WTC11 (cell line): ENCODE results near the gene PEAK1. TPM values are rescaled to one million over a fixed set of nuclear protein-coding genes. Genes with fewer than 3 reads are reported as not detected.

Source experiments
- ATAC-seq: fragments of 200-7000 bp; cut with Tn5 transposase; 2 replicates; pipeline ENCODE4 v1.10.0; 2021; ENCODE audit warnings: mild to moderate bottlenecking, moderate library complexity
- CTCF ChIA-PET: fragments of 300-600 bp; sonication (Branson Sonifier 250); formaldehyde crosslinking; loops from one replicate; lab custom pipeline; 2021; ENCODE audit warnings: antibody characterized with exemption; lab: Charles Lee
- POLR2A ChIA-PET: fragments of 350-600 bp; sonication (Branson Sonifier 250); formaldehyde crosslinking; loops from one replicate; lab custom pipeline; 2021; ENCODE audit warnings: antibody characterized with exemption; lab: Charles Lee
- DNase-seq: peaks from one replicate; pipeline ENCODE4 v3.0.0; 2021; ENCODE audit warnings: low spot score
- H3K27ac Mint-ChIP-seq: 2 replicates; pipeline ENCODE4 v1.8.0; 2021; ENCODE audit warnings: mixed read lengths
- H3K27me3 Mint-ChIP-seq: 2 replicates; pipeline ENCODE4 v1.8.0; 2021; ENCODE audit warnings: low read depth, mild to moderate bottlenecking, moderate library complexity, mixed read lengths
- H3K36me3 Mint-ChIP-seq: 2 replicates; pipeline ENCODE4 v1.8.0; 2021; ENCODE audit warnings: mixed read lengths
- H3K4me1 Mint-ChIP-seq: 2 replicates; pipeline ENCODE4 v1.8.0; 2022; ENCODE audit warnings: mixed read lengths
- H3K4me3 Mint-ChIP-seq: 2 replicates; pipeline ENCODE4 v1.8.0; 2021; ENCODE audit warnings: mild to moderate bottlenecking, moderate library complexity, mixed read lengths
- H3K9me3 Mint-ChIP-seq: 2 replicates; pipeline ENCODE4 v1.8.0; 2021; ENCODE audit warnings: mixed read lengths
- ATF2 ChIP-seq: sonication (generic); formaldehyde crosslinking; IDR thresholded peaks from 2 replicates; pipeline ENCODE4 v1.8.1; 2022; ENCODE audit warnings: low read depth, missing genetic modification reagents, borderline replicate concordance
- ATF3 ChIP-seq: sonication (generic); formaldehyde crosslinking; conservative IDR thresholded peaks from 2 replicates; pipeline ENCODE4 v1.8.1; 2022; ENCODE audit warnings: mild to moderate bottlenecking, missing genetic modification reagents
- CBFB ChIP-seq: sonication (generic); formaldehyde crosslinking; IDR thresholded peaks from 2 replicates; pipeline ENCODE4 v1.8.1; 2022; ENCODE audit warnings: mild to moderate bottlenecking, low read depth, missing genetic modification reagents
- CREB1 ChIP-seq: sonication (generic); formaldehyde crosslinking; IDR thresholded peaks from 2 replicates; pipeline ENCODE4 v1.8.0; 2023; ENCODE audit warnings: mild to moderate bottlenecking, missing genetic modification reagents
- E2F4 ChIP-seq: sonication (generic); formaldehyde crosslinking; IDR thresholded peaks from 2 replicates; pipeline ENCODE4 v1.8.1; 2022; ENCODE audit warnings: low read depth, mild to moderate bottlenecking, moderate library complexity, missing genetic modification reagents, borderline replicate concordance
- FOXJ3 ChIP-seq: sonication (generic); formaldehyde crosslinking; IDR thresholded peaks from 2 replicates; pipeline ENCODE4 v1.9.0; 2021; ENCODE audit warnings: missing genetic modification reagents, mild to moderate bottlenecking, borderline replicate concordance
- FOXK1 ChIP-seq: sonication (generic); formaldehyde crosslinking; IDR thresholded peaks from 2 replicates; pipeline ENCODE4 v1.8.0; 2022; ENCODE audit warnings: mild to moderate bottlenecking, moderate library complexity, missing genetic modification reagents
- FOXP1 ChIP-seq: sonication (generic); formaldehyde crosslinking; IDR thresholded peaks from 2 replicates; pipeline ENCODE4 v1.8.0; 2022; ENCODE audit warnings: missing genetic modification reagents, mild to moderate bottlenecking, moderate library complexity, borderline replicate concordance
- GRHL2 ChIP-seq: fragments of 250-450 bp; sonication (Bioruptor Pico); IDR thresholded peaks from 2 replicates; pipeline ENCODE4 v1.8.0; 2022; ENCODE audit warnings: mild to moderate bottlenecking, moderate library complexity; ENCODE audit not compliant: insufficient replicate concordance, severe bottlenecking
- HMGXB4 ChIP-seq: sonication (generic); formaldehyde crosslinking; IDR thresholded peaks from 2 replicates; pipeline ENCODE4 v1.8.1; 2023; ENCODE audit warnings: mild to moderate bottlenecking, moderate library complexity, missing genetic modification reagents
- MXD4 ChIP-seq: fragments of 250-450 bp; sonication (Bioruptor Pico); IDR thresholded peaks from 2 replicates; pipeline ENCODE4 v1.8.0; 2021; ENCODE audit warnings: mild to moderate bottlenecking, moderate library complexity, borderline replicate concordance
- NFATC4 ChIP-seq: fragments of 250-450 bp; sonication (Bioruptor Pico); IDR thresholded peaks from 2 replicates; pipeline ENCODE4 v1.9.0; 2021; ENCODE audit warnings: mild to moderate bottlenecking
- NFYB ChIP-seq: sonication (generic); formaldehyde crosslinking; conservative IDR thresholded peaks from 2 replicates; pipeline ENCODE4 v1.8.0; 2022; ENCODE audit warnings: low read depth, missing genetic modification reagents
- NR2C2 ChIP-seq: sonication (generic); formaldehyde crosslinking; IDR thresholded peaks from 2 replicates; pipeline ENCODE4 v1.8.0; 2022; ENCODE audit warnings: mild to moderate bottlenecking, missing genetic modification reagents
- SMAD3 ChIP-seq: sonication (generic); formaldehyde crosslinking; IDR thresholded peaks from 2 replicates; pipeline ENCODE4 v1.8.0; 2022; ENCODE audit warnings: missing genetic modification reagents, mild to moderate bottlenecking, borderline replicate concordance
- SP1 ChIP-seq: sonication (generic); formaldehyde crosslinking; conservative IDR thresholded peaks from 2 replicates; pipeline ENCODE4 v1.8.1; 2022; ENCODE audit warnings: missing genetic modification reagents
- STAT6 ChIP-seq: sonication (generic); formaldehyde crosslinking; conservative IDR thresholded peaks from 2 replicates; pipeline ENCODE4 v1.8.1; 2023; ENCODE audit warnings: mild to moderate bottlenecking, low read depth, missing genetic modification reagents, moderate library complexity
- ZNF138 ChIP-seq: sonication (generic); formaldehyde crosslinking; conservative IDR thresholded peaks from 2 replicates; pipeline ENCODE4 v1.8.1; 2022; ENCODE audit warnings: mild to moderate bottlenecking, moderate library complexity, missing genetic modification reagents
- ZNF281 ChIP-seq: sonication (generic); formaldehyde crosslinking; IDR thresholded peaks from 2 replicates; pipeline ENCODE4 v1.8.0; 2023; ENCODE audit warnings: mild to moderate bottlenecking, missing genetic modification reagents
- ZNF396 ChIP-seq: fragments of 250-450 bp; sonication (Bioruptor Pico); IDR thresholded peaks from 2 replicates; pipeline ENCODE4 v1.8.0; 2021; ENCODE audit warnings: mild to moderate bottlenecking, moderate library complexity, borderline replicate concordance
- ZNF425 ChIP-seq: fragments of 250-450 bp; sonication (Bioruptor Pico); conservative IDR thresholded peaks from 2 replicates; pipeline ENCODE4 v1.9.0; 2021; ENCODE audit warnings: mild to moderate bottlenecking
- total RNA-seq: library from RNA; stranded (reverse); gene quantifications from 3 replicates; pipeline ENCODE4 v1.2.3, GENCODE V29; 2021

PEAK1 gene
- total RNA-seq, 1 experiment from 2014 or later, result 49.0 TPM

GRCh38 chr15:77070495-77071304, 349.2 kb downstream of the PEAK1 start, which contains the start of gene TSPAN3 (continued):
- no peak for TF ChIP-seq ZNF281 (CRISPR knock-in tag)
- no peak for TF ChIP-seq NR2C2 (CRISPR knock-in tag)
- TF ChIP-seq CREB1, result no peak
- no peak for TF ChIP-seq ZNF425 (CRISPR knock-in tag)
- TF ChIP-seq FOXJ3 (CRISPR knock-in tag), result no peak
- TF ChIP-seq HMGXB4 (CRISPR knock-in tag), result peak; percentile 60
- TF ChIP-seq STAT6 (CRISPR knock-in tag), result no peak
- no peak for TF ChIP-seq ZNF396

GRCh38 chr15:77070180-77070494, 349.8 kb downstream of the PEAK1 start:
- DNase-seq, result no peak
- CTCF ChIA-PET, result interaction anchor here (1.0 kb wide), 1 partner anchor 35 kb away, joined by 4 read pairs; no protein-coding TSS in a partner anchor
- Mint-ChIP-seq H3K27ac (no peak overlapping the region), H3K4me3 (peak overlapping the region; percentile 79), H3K27me3 (peaks cover 7% of the 10 kb centered on the region), H3K36me3 (no peaks in the 10 kb centered on the region; the same call in 1 of the 2 replicates), H3K9me3 (no peaks in the 10 kb centered on the region), H3K4me1 (peaks cover 19% of the 10 kb centered on the region)
- POLR2A ChIA-PET, result no interaction called here
- ATAC-seq, result no peak
- TF ChIP-seq ZNF138 (CRISPR knock-in tag), result no peak
- no peak for TF ChIP-seq SMAD3
- no peak for TF ChIP-seq SP1
- no peak for TF ChIP-seq E2F4 (CRISPR knock-in tag)
- TF ChIP-seq MXD4, result no peak
- no peak for TF ChIP-seq FOXJ3 (CRISPR knock-in tag)
- no peak for TF ChIP-seq CBFB
- TF ChIP-seq GRHL2 (CRISPR knock-in tag), result no peak
- no peak for TF ChIP-seq ATF2
- no peak for TF ChIP-seq NFATC4 (CRISPR knock-in tag)
- no peak for TF ChIP-seq FOXP1 (CRISPR knock-in tag)
- no peak for TF ChIP-seq FOXK1 (CRISPR knock-in tag)
- TF ChIP-seq CREB1, result no peak
- TF ChIP-seq NFYB (CRISPR knock-in tag), result no peak
- TF ChIP-seq ATF3 (CRISPR knock-in tag), result no peak
